ENCODE results near the gene OASL. TPM values are rescaled to one million over a fixed set of nuclear protein-coding genes. Genes with fewer than 3 reads are reported as not detected.

Gene OASL
- total RNA-seq, 1 donor from 2014 or later = 21.1 TPM

DNA sequence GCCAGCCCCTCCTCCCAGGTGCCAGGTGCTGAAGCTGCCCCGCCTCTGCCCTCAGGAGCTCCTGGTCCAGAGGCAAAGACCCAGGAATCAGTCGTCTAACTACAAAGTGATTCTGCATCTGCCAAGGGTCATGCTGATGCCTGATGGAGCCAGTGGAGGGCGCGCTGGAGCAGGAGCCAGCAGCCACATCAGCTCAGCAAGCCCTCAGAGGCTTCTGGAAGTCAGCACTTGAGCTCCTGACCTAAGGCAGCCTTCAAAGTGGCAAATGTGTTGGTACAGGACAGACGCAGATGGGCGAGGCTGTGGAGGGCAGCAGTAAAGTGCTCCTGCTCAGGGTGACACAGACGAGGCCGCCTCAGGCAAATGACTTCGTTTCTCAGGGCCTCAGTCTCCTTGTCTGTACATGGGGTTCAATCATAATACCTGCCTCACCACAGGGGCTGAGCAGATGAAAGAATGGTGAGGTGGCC is 33.7 kb downstream of the OASL start:
- Histone ChIP-seq H3K4me1 (no peaks in the 10 kb centered on the region), H3K4me3 (no peak overlapping the region), H3K27ac (no peak overlapping the region), H3K9me3 (no peaks in the 10 kb centered on the region), H3K36me3 (peaks cover 81% of the 10 kb centered on the region), H3K27me3 (ENCODE audit: low read depth) (no peaks in the 10 kb centered on the region)
- DNase-seq = no peak
- intact Hi-C loops (cut with DNase I) = no loop called here
- peak; percentile 52 for TF ChIP-seq CTCF (IDR thresholded peaks at IDR 0.05)
- ATAC-seq = peak; percentile 18 to 54

GRCh38 chr12:121004253-121004815 is 34.7 kb downstream of the OASL start:
- Histone ChIP-seq H3K4me3 (no peak overlapping the region), H3K36me3 (peaks cover 70% of the 10 kb centered on the region), H3K27ac (no peak overlapping the region), H3K9me3 (no peaks in the 10 kb centered on the region), H3K4me1 (no peaks in the 10 kb centered on the region), H3K27me3 (ENCODE audit: low read depth) (no peaks in the 10 kb centered on the region)
- TF ChIP-seq CTCF (IDR thresholded peaks at IDR 0.05) = no peak
- intact Hi-C loops (cut with DNase I) = no loop called here
- ATAC-seq (no peak), DNase-seq (no peak)

DNA sequence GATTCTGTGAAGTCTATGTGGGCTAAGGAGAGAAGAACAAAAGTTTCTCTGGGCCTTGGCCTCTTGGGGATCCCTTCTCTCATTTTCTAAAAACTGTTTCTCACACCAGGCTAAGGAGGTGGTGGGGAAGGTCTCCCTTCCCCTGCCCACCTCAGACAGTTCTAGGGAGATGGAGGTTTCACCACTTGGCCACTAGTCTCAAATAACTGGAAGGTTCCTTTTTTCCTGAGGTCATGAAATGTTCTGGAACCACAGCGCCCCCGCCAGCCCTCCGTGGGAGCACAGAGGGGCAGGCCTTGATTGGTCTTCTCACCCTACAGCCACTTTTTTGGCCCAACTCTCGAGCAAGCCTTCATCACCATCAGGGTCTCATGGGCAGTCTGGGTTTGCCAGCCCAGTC is 35.4 kb downstream of the OASL start:
- intact Hi-C loops (cut with DNase I) = no loop called here
- TF ChIP-seq CTCF (IDR thresholded peaks at IDR 0.05) = no peak
- H3K36me3 ChIP-seq = peaks cover 63% of the 10 kb centered on the region
- H3K27ac ChIP-seq = no peak overlapping the region
- DNase-seq = peak; percentile 31
- H3K9me3 ChIP-seq = no peaks in the 10 kb centered on the region
- no peaks in the 10 kb centered on the region for H3K4me1 ChIP-seq
- H3K4me3 ChIP-seq = no peak overlapping the region
- H3K27me3 ChIP-seq (ENCODE audit: low read depth) = no peaks in the 10 kb centered on the region
- no peak for ATAC-seq

- no peak overlapping the region for H3K4me3 ChIP-seq
- DNase-seq = peak; percentile 34
- H3K9me3 ChIP-seq = no peaks in the 10 kb centered on the region
- TF ChIP-seq CTCF (IDR thresholded peaks at IDR 0.05) = no peak
- peaks cover 48% of the 10 kb centered on the region for H3K36me3 ChIP-seq
- no peaks in the 10 kb centered on the region for H3K4me1 ChIP-seq
- no peak for ATAC-seq
- H3K27ac ChIP-seq = no peak overlapping the region
- intact Hi-C loops (cut with DNase I) = no loop called here
- no peaks in the 10 kb centered on the region for H3K27me3 ChIP-seq (ENCODE audit: low read depth)
Observed at GRCh38 chr12:121001841-121002483, 37.1 kb downstream of the OASL start.

DNA sequence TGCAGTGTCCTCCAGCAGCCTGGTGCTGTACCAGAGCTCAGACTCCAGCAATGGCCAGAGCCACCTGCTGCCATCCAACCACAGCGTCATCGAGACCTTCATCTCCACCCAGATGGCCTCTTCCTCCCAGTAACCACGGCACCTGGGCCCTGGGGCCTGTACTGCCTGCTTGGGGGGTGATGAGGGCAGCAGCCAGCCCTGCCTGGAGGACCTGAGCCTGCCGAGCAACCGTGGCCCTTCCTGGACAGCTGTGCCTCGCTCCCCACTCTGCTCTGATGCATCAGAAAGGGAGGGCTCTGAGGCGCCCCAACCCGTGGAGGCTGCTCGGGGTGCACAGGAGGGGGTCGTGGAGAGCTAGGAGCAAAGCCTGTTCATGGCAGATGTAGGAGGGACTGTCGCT is 38.0 kb downstream of the OASL start:
- intact Hi-C loops (cut with DNase I) = no loop called here
- TF ChIP-seq CTCF (IDR thresholded peaks at IDR 0.05) = no peak
- Histone ChIP-seq H3K27ac (no peak overlapping the region), H3K4me3 (no peak overlapping the region), H3K36me3 (peaks cover 42% of the 10 kb centered on the region), H3K9me3 (no peaks in the 10 kb centered on the region), H3K4me1 (no peaks in the 10 kb centered on the region), H3K27me3 (ENCODE audit: low read depth) (peaks cover 4% of the 10 kb centered on the region)
- DNase-seq (peak; percentile 37), ATAC-seq (peak in 1 of 2 donors; percentile 6)
